HEK293 (cell line): ENCODE results near the gene GSK3B.

ENCODE experiments used
- CTCF ChIA-PET: fragments of 350-600 bp; formaldehyde crosslinking; extraction: SDS; loops from one replicate; lab custom pipeline; 2021; ENCODE audit warnings: antibody characterized with exemption; lab: Yijun Ruan, JAX
- POLR2A ChIA-PET: fragments of 300-600 bp; formaldehyde crosslinking; extraction: SDS; loops from one replicate; lab custom pipeline; 2020; ENCODE audit warnings: antibody characterized with exemption, inconsistent platforms; lab: Yijun Ruan, JAX
- H3K27ac ChIP-seq: fragments of 200-500 bp; sonication (Bioruptor generic); 2 replicates; pipeline ENCODE4 v1.5.1; 2014; ENCODE audit warnings: low read depth, low read length, control low read depth, inconsistent platforms; ENCODE audit errors: extremely low read depth
- H3K36me3 ChIP-seq, 2 experiments: fragments of 200-500 bp in 1 of 2; sonication (Bioruptor generic) in 1 of 2; 1 replicate in 1 of 2; 2 replicates in 1 of 2; pipeline ENCODE4 v1.5.1; 2014 to 2017; ENCODE audit warnings: inconsistent platforms in 2 of 2, low read length in 2 of 2; ENCODE audit not compliant: control insufficient read depth in 2 of 2, insufficient read depth in 1 of 2
- H3K4me1 ChIP-seq: fragments of 200-500 bp; sonication (Bioruptor generic); 2 replicates; pipeline ENCODE4 v1.5.1; 2014; ENCODE audit warnings: mild to moderate bottlenecking, low read length, inconsistent platforms; ENCODE audit not compliant: control insufficient read depth, insufficient read depth
- H3K4me3 ChIP-seq: 2 replicates; pipeline ENCODE4 v1.5.1; 2011; ENCODE audit warnings: low read depth, mild to moderate bottlenecking, control low read depth, low read length, moderate library complexity
- H3K9me3 ChIP-seq: fragments of 200-500 bp; sonication (Bioruptor generic); 2 replicates; pipeline ENCODE4 v1.5.1; 2014; ENCODE audit warnings: low read depth, low read length, inconsistent platforms; ENCODE audit not compliant: control insufficient read depth, insufficient read depth
- KLF10 ChIP-seq: fragments of 450-650 bp; IDR thresholded peaks from 2 replicates; pipeline ENCODE4 v1.5.1; 2018; ENCODE audit warnings: missing biosample characterization, mild to moderate bottlenecking, missing genetic modification characterization
- KLF8 ChIP-seq: fragments of 450-650 bp; formaldehyde crosslinking; IDR thresholded peaks from 2 replicates; pipeline ENCODE4 v1.5.1; 2016; ENCODE audit warnings: missing biosample characterization, missing genetic modification characterization
- PRDM4 ChIP-seq: fragments of 450-650 bp; formaldehyde crosslinking; IDR thresholded peaks from 2 replicates; pipeline ENCODE4 v1.5.1; 2017; ENCODE audit warnings: missing biosample characterization, missing genetic modification characterization
- REPIN1 ChIP-seq: fragments of 450-650 bp; formaldehyde crosslinking; IDR thresholded peaks from 2 replicates; pipeline ENCODE4 v1.5.1; 2017; ENCODE audit warnings: missing biosample characterization, missing genetic modification characterization, low read depth
- ZBTB48 ChIP-seq: fragments of 450-650 bp; formaldehyde crosslinking; IDR thresholded peaks from 2 replicates; pipeline ENCODE4 v1.5.1; 2016; ENCODE audit warnings: missing biosample characterization, missing genetic modification characterization
- ZBTB49 ChIP-seq: fragments of 450-650 bp; formaldehyde crosslinking; IDR thresholded peaks from 2 replicates; pipeline ENCODE4 v1.5.1; 2016; ENCODE audit warnings: missing biosample characterization, missing genetic modification characterization, low read depth
- ZBTB8A ChIP-seq: fragments of 450-650 bp; formaldehyde crosslinking; IDR thresholded peaks from 2 replicates; pipeline ENCODE4 v1.5.1; 2016; ENCODE audit warnings: missing biosample characterization, missing genetic modification characterization
- ZFP37 ChIP-seq: fragments of 450-650 bp; formaldehyde crosslinking; IDR thresholded peaks from 2 replicates; pipeline ENCODE4 v1.5.1; 2016; ENCODE audit warnings: missing biosample characterization, missing genetic modification characterization
- ZFP69B ChIP-seq: fragments of 450-650 bp; formaldehyde crosslinking; IDR thresholded peaks from 2 replicates; pipeline ENCODE4 v1.5.1; 2016; ENCODE audit warnings: missing biosample characterization, missing genetic modification characterization
- ZNF133 ChIP-seq: fragments of 450-650 bp; formaldehyde crosslinking; IDR thresholded peaks from 2 replicates; pipeline ENCODE4 v1.5.1; 2016; ENCODE audit warnings: missing biosample characterization, missing genetic modification characterization
- ZNF146 ChIP-seq: fragments of 450-650 bp; formaldehyde crosslinking; IDR thresholded peaks from 2 replicates; pipeline ENCODE4 v1.5.1; 2016; ENCODE audit warnings: missing biosample characterization, missing genetic modification characterization
- ZNF16 ChIP-seq: fragments of 450-650 bp; formaldehyde crosslinking; IDR thresholded peaks from 2 replicates; pipeline ENCODE4 v1.5.1; 2016; ENCODE audit warnings: low read depth, missing biosample characterization, missing genetic modification characterization
- ZNF23 ChIP-seq: fragments of 450-650 bp; formaldehyde crosslinking; IDR thresholded peaks from 2 replicates; pipeline ENCODE4 v1.5.1; 2016; ENCODE audit warnings: missing biosample characterization, missing genetic modification characterization, borderline replicate concordance
- ZNF302 ChIP-seq: fragments of 450-650 bp; formaldehyde crosslinking; IDR thresholded peaks from 2 replicates; pipeline ENCODE4 v1.5.1; 2016; ENCODE audit warnings: missing biosample characterization, missing genetic modification characterization, low read depth
- ZNF335 ChIP-seq: fragments of 450-650 bp; formaldehyde crosslinking; conservative IDR thresholded peaks from 2 replicates; pipeline ENCODE4 v1.5.1; 2016; ENCODE audit warnings: missing biosample characterization, missing genetic modification characterization
- ZNF473 ChIP-seq: fragments of 450-650 bp; formaldehyde crosslinking; IDR thresholded peaks from 2 replicates; pipeline ENCODE4 v1.5.1; 2017; ENCODE audit warnings: missing biosample characterization, missing genetic modification characterization
- ZNF529 ChIP-seq: fragments of 450-650 bp; formaldehyde crosslinking; IDR thresholded peaks from 2 replicates; pipeline ENCODE4 v1.5.1; 2017; ENCODE audit warnings: missing genetic modification characterization, missing biosample characterization; ENCODE audit not compliant: insufficient replicate concordance
- TF ChIP-seq, protein P1 (sequence below): fragments of 450-650 bp; formaldehyde crosslinking; IDR thresholded peaks from 2 replicates; pipeline ENCODE4 v1.5.1; 2016; ENCODE audit warnings: missing biosample characterization, missing genetic modification characterization
- TF ChIP-seq, protein P2 (sequence below): fragments of 450-650 bp; formaldehyde crosslinking; IDR thresholded peaks from 2 replicates; pipeline ENCODE4 v1.5.1; 2016; ENCODE audit warnings: missing biosample characterization, missing genetic modification characterization, borderline replicate concordance

Gene GSK3B

GRCh38 chr3:120021523-120021922 is 72.7 kb downstream of the GSK3B start:
- POLR2A ChIA-PET, result no interaction called here
- H3K4me1 ChIP-seq, result 0 out of 2 replicates have a peak, but pooled peaks cover 5% of the 10 kb centered on the region
- no peaks in the 10 kb centered on the region for H3K36me3 ChIP-seq
- H3K27ac ChIP-seq, result no peak overlapping the region
- no peak overlapping the region for H3K4me3 ChIP-seq
- H3K9me3 ChIP-seq, result no peaks in the 10 kb centered on the region
- CTCF ChIA-PET, result no interaction called here
- TF ChIP-seq ZBTB8A (tag by site-specific recombination), result no peak
- no peak for TF ChIP-seq KLF10
- TF ChIP-seq ZNF146 (tag by site-specific recombination), result no peak
- TF ChIP-seq, all 188 proteins: peak for 0

DNA sequence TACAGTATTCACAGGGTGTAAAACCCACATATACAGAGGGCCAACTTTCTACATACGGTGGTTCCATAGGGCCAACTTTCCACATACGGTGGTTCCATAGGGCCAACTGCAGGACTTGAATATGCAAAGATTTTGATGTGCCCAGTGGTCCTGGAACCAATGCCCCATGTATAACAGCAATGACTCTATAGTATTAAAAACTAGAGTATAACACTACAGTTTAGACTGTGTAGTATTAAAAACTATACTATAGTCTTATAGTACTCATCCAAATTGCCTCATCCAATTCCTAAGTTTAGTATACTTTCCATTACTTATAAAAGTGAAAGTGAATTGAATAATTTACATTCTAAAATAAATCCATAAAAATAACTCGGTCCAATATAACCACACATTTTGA is 75.9 kb downstream of the GSK3B start:
- POLR2A ChIA-PET, result no interaction called here
- no peaks in the 10 kb centered on the region for H3K9me3 ChIP-seq
- TF ChIP-seq ZNF23 (tag by site-specific recombination) (no peak), ZNF335 (tag by site-specific recombination) (no peak), ZNF16 (tag by site-specific recombination) (no peak), ZFP37 (tag by site-specific recombination) (no peak), ZNF133 (tag by site-specific recombination) (no peak), ZBTB48 (tag by site-specific recombination) (no peak), PRDM4 (tag by site-specific recombination) (no peak), ZNF302 (tag by site-specific recombination) (no peak), ZBTB49 (no peak), ZNF529 (no peak), ZNF473 (tag by site-specific recombination) (no peak), REPIN1 (no peak), KLF8 (tag by site-specific recombination) (no peak), ZFP69B (no peak)
- TF ChIP-seq, protein P1, sequence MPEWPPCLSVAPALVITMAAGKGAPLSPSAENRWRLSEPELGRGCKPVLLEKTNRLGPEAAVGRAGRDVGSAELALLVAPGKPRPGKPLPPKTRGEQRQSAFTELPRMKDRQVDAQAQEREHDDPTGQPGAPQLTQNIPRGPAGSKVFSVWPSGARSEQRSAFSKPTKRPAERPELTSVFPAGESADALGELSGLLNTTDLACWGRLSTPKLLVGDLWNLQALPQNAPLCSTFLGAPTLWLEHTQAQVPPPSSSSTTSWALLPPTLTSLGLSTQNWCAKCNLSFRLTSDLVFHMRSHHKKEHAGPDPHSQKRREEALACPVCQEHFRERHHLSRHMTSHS, result no peak
- TF ChIP-seq, protein P2, sequence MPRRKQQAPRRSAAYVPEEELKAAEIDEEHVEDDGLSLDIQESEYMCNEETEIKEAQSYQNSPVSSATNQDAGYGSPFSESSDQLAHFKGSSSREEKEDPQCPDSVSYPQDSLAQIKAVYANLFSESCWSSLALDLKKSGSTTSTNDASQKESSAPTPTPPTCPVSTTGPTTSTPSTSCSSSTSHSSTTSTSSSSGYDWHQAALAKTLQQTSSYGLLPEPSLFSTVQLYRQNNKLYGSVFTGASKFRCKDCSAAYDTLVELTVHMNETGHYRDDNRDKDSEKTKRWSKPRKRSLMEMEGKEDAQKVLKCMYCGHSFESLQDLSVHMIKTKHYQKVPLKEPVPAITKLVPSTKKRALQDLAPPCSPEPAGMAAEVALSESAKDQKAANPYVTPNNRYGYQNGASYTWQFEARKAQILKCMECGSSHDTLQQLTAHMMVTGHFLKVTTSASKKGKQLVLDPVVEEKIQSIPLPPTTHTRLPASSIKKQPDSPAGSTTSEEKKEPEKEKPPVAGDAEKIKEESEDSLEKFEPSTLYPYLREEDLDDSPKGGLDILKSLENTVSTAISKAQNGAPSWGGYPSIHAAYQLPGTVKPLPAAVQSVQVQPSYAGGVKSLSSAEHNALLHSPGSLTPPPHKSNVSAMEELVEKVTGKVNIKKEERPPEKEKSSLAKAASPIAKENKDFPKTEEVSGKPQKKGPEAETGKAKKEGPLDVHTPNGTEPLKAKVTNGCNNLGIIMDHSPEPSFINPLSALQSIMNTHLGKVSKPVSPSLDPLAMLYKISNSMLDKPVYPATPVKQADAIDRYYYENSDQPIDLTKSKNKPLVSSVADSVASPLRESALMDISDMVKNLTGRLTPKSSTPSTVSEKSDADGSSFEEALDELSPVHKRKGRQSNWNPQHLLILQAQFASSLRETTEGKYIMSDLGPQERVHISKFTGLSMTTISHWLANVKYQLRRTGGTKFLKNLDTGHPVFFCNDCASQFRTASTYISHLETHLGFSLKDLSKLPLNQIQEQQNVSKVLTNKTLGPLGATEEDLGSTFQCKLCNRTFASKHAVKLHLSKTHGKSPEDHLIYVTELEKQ (tag by site-specific recombination), result no peak
- CTCF ChIA-PET, result interaction anchor here (0.9 kb wide), 1 partner anchor 137 kb away, joined by 3 read pairs; no protein-coding TSS in a partner anchor
- peaks cover 5% of the 10 kb centered on the region for H3K4me1 ChIP-seq
- no peaks in the 10 kb centered on the region for H3K36me3 ChIP-seq
- H3K27ac ChIP-seq, result no peak overlapping the region
- no peak overlapping the region for H3K4me3 ChIP-seq
